Mucosa of rectum (tissue), 2 donors: ENCODE measurements around the gene JAKMIP1.

ENCODE experiments used
- H3K27ac ChIP-seq, 2 donors: one replicate each; pipeline ENCODE4 v1.7.0; 2013; ENCODE audit warnings: inconsistent platforms in 2 of 2, low read depth in 2 of 2, low read length in 2 of 2
- H3K27me3 ChIP-seq, 2 donors: one replicate each; pipeline ENCODE4 v1.7.0; 2013; ENCODE audit warnings: low read length in 2 of 2; ENCODE audit not compliant: control insufficient read depth in 2 of 2, insufficient read depth in 2 of 2
- H3K36me3 ChIP-seq, 2 donors: one replicate each; pipeline ENCODE4 v1.7.0; 2013; ENCODE audit warnings: low read length in 2 of 2; ENCODE audit not compliant: control insufficient read depth in 2 of 2, insufficient read depth in 2 of 2
- H3K4me1 ChIP-seq, 2 donors: one replicate each; pipeline ENCODE4 v1.7.0; 2013; ENCODE audit warnings: low read length in 2 of 2, mild to moderate bottlenecking in 1 of 2; ENCODE audit not compliant: control insufficient read depth in 2 of 2, insufficient read depth in 2 of 2
- H3K4me3 ChIP-seq, 2 donors: one replicate each; pipeline ENCODE4 v1.7.0; 2013; ENCODE audit warnings: low read length in 2 of 2
- H3K9ac ChIP-seq, 2 donors: one replicate each; pipeline ENCODE4 v1.7.0; 2013; ENCODE audit warnings: low read length in 2 of 2, low read depth in 1 of 2, mild to moderate bottlenecking in 1 of 2
- H3K9me3 ChIP-seq, 2 donors: one replicate each; pipeline ENCODE4 v1.7.0; 2013; ENCODE audit warnings: low read length in 2 of 2; ENCODE audit not compliant: control insufficient read depth in 2 of 2
- donor health status: healthy.
- donor health status: Normal muscosa, but diverticular disease.

The JAKMIP1 gene

GRCh38 chr4:5990446-5991160, 209.7 kb downstream of the JAKMIP1 start:
- H3K27ac ChIP-seq = no peak overlapping the region
- no peaks in the 10 kb centered on the region for H3K9me3 ChIP-seq
- no peaks in the 10 kb centered on the region for H3K36me3 ChIP-seq
- H3K4me1 ChIP-seq = no peaks in the 10 kb centered on the region
- no peaks in the 10 kb centered on the region for H3K27me3 ChIP-seq
- H3K9ac ChIP-seq = no peak overlapping the region
- no peak overlapping the region for H3K4me3 ChIP-seq

- Histone ChIP-seq H3K4me3 (no peak overlapping the region), H3K9ac (no peak overlapping the region), H3K4me1 (no peaks in the 10 kb centered on the region), H3K36me3 (no peaks in the 10 kb centered on the region), H3K9me3 (no peaks in the 10 kb centered on the region), H3K27me3 (no peaks in the 10 kb centered on the region), H3K27ac (no peak overlapping the region)
Observed at GRCh38 chr4:5989236-5990225, 210.8 kb downstream of the JAKMIP1 start.

- no peaks in the 10 kb centered on the region for H3K36me3 ChIP-seq
- H3K9me3 ChIP-seq = no peaks in the 10 kb centered on the region
- H3K27ac ChIP-seq = no peak overlapping the region
- H3K4me1 ChIP-seq = no peaks in the 10 kb centered on the region
- H3K4me3 ChIP-seq = no peak overlapping the region
- no peak overlapping the region for H3K9ac ChIP-seq
- no peaks in the 10 kb centered on the region for H3K27me3 ChIP-seq
Observed at GRCh38 chr4:5988086-5988845, 212.1 kb downstream of the JAKMIP1 start.

- Histone ChIP-seq H3K4me3 (no peak overlapping the region), H3K27me3 (peaks cover 0 to 2% of the 10 kb centered on the region in 2 donors), H3K36me3 (no peaks in the 10 kb centered on the region), H3K9me3 (no peaks in the 10 kb centered on the region), H3K4me1 (no peaks in the 10 kb centered on the region), H3K9ac (no peak overlapping the region), H3K27ac (no peak overlapping the region)
Observed at GRCh38 chr4:5984843-5985242, 215.5 kb downstream of the JAKMIP1 start.

GRCh38 chr4:5982156-5982973, 218.0 kb downstream of the JAKMIP1 start:
- Histone ChIP-seq H3K9me3 (no peaks in the 10 kb centered on the region), H3K4me3 (no peak overlapping the region), H3K9ac (no peak overlapping the region), H3K36me3 (no peaks in the 10 kb centered on the region), H3K4me1 (no peaks in the 10 kb centered on the region), H3K27me3 (peaks cover 0 to 2% of the 10 kb centered on the region in 2 donors), H3K27ac (no peak overlapping the region)

GRCh38 chr4:5980436-5981155, 219.8 kb downstream of the JAKMIP1 start:
- peaks cover 0 to 2% of the 10 kb centered on the region in 2 donors for H3K27me3 ChIP-seq

GRCh38 chr4:5979981-5980380, 220.4 kb downstream of the JAKMIP1 start:
- no peak overlapping the region for H3K4me3 ChIP-seq
- H3K9ac ChIP-seq = no peak overlapping the region
- no peak overlapping the region for H3K27ac ChIP-seq
- no peaks in the 10 kb centered on the region for H3K4me1 ChIP-seq
- no peaks in the 10 kb centered on the region for H3K36me3 ChIP-seq
- H3K9me3 ChIP-seq = no peaks in the 10 kb centered on the region
- H3K27me3 ChIP-seq = peaks cover 0 to 2% of the 10 kb centered on the region in 2 donors

More at GRCh38 chr4:5980436-5981155, 219.8 kb downstream of the JAKMIP1 start:
- Histone ChIP-seq H3K4me1 (no peaks in the 10 kb centered on the region), H3K36me3 (no peaks in the 10 kb centered on the region), H3K9ac (no peak overlapping the region), H3K27ac (no peak overlapping the region), H3K9me3 (no peaks in the 10 kb centered on the region), H3K4me3 (no peak overlapping the region)

GRCh38 chr4:5976921-5977320, 223.4 kb downstream of the JAKMIP1 start:
- H3K27me3 ChIP-seq = no peaks in the 10 kb centered on the region
- no peak overlapping the region for H3K27ac ChIP-seq

GRCh38 chr4:5976431-5976830, 223.9 kb downstream of the JAKMIP1 start:
- no peak overlapping the region for H3K27ac ChIP-seq
- H3K4me1 ChIP-seq = no peaks in the 10 kb centered on the region
- no peaks in the 10 kb centered on the region for H3K9me3 ChIP-seq
- no peak overlapping the region for H3K9ac ChIP-seq
- no peak overlapping the region for H3K4me3 ChIP-seq
- no peaks in the 10 kb centered on the region for H3K36me3 ChIP-seq
- no peaks in the 10 kb centered on the region for H3K27me3 ChIP-seq

More at GRCh38 chr4:5976921-5977320, 223.4 kb downstream of the JAKMIP1 start:
- Histone ChIP-seq H3K4me3 (no peak overlapping the region), H3K9ac (no peak overlapping the region), H3K36me3 (no peaks in the 10 kb centered on the region), H3K9me3 (no peaks in the 10 kb centered on the region), H3K4me1 (no peaks in the 10 kb centered on the region)
